Activated CD4-positive, alpha-beta T cell treated with anti-CD3 and anti-CD28 coated beads for 1 hour (primary cell): ENCODE measurements around the gene ABCE1.

Experiments
- DNase-seq: peaks from one replicate; pipeline ENCODE4 v3.0.0-alpha.2; 2020

Gene ABCE1

GRCh38 chr4:145178740-145179280 is 80.7 kb downstream of the ABCE1 start:
- DNase-seq: no peak
